HS-5 (cell line): ENCODE data around the gene SRD5A2.
A peak's percentile ranks its signal among the peaks of the same experiment; 100 is the strongest.

Source experiments
- DNase-seq: peaks from one replicate; pipeline ENCODE4 v3.0.0-alpha.2; 2012; ENCODE audit warnings: low read depth

Gene SRD5A2

GRCh38 chr2:31580321-31581117, at the start of gene SRD5A2:
SRD5A2 (minus strand) TSS chr2:31580938; CDS start chr2:31580900, 38 bp downstream.
- DNase-seq, result no peak

- DNase-seq, result no peak
These were observed 25.8 kb upstream of the SRD5A2 start for GRCh38 chr2:31606509-31606908.

GRCh38 chr2:31598694-31599093, 18.0 kb upstream of the SRD5A2 start:
- no peak for DNase-seq

- DNase-seq, result no peak
These were observed 5.5 kb upstream of the SRD5A2 start for GRCh38 chr2:31586230-31586629.

- DNase-seq, result no peak
These were observed 522 bp upstream of the SRD5A2 start for GRCh38 chr2:31581124-31581795.

- DNase-seq, result no peak
These were observed 780 bp downstream of the SRD5A2 start for GRCh38 chr2:31579996-31580320.

GRCh38 chr2:31578316-31578715, 2.4 kb downstream of the SRD5A2 start:
- DNase-seq, result no peak

GRCh38 chr2:31577143-31577542, 3.6 kb downstream of the SRD5A2 start:
- DNase-seq, result no peak

- DNase-seq, result no peak
These were observed 12.0 kb downstream of the SRD5A2 start for GRCh38 chr2:31568585-31569201.

GRCh38 chr2:31567679-31568078, 13.1 kb downstream of the SRD5A2 start:
- DNase-seq, result no peak

GRCh38 chr2:31563273-31563839, 17.4 kb downstream of the SRD5A2 start:
- peak; percentile 10 for DNase-seq

- no peak for DNase-seq
These were observed 18.9 kb downstream of the SRD5A2 start for GRCh38 chr2:31561823-31562222.

- peak; percentile 46 for DNase-seq
These were observed 22.1 kb downstream of the SRD5A2 start for GRCh38 chr2:31558401-31559295.

- no peak for DNase-seq
These were observed 23.8 kb downstream of the SRD5A2 start for GRCh38 chr2:31556940-31557339.

GRCh38 chr2:31555967-31556706, 24.6 kb downstream of the SRD5A2 start:
- DNase-seq, result no peak

- no peak for DNase-seq
These were observed 27.4 kb downstream of the SRD5A2 start for GRCh38 chr2:31553362-31553761.

GRCh38 chr2:31547485-31547884, 33.3 kb downstream of the SRD5A2 start:
- no peak for DNase-seq

- no peak for DNase-seq
These were observed 38.9 kb downstream of the SRD5A2 start for GRCh38 chr2:31541853-31542252.

- DNase-seq, result no peak
These were observed 41.2 kb downstream of the SRD5A2 start for GRCh38 chr2:31539505-31539904.

- no peak for DNase-seq
These were observed 45.0 kb downstream of the SRD5A2 start for GRCh38 chr2:31535768-31536167.

GRCh38 chr2:31534636-31535035, 46.1 kb downstream of the SRD5A2 start:
- no peak for DNase-seq
